PC-9 (cell line): Measurements from ENCODE around the gene ADPRM.

Source experiments
- EZH2 ChIP-seq: fragments of 200-600 bp; sonication (generic); IDR thresholded peaks from 2 replicates; pipeline ENCODE4 v1.8.0; 2017; ENCODE audit warnings: antibody characterized with exemption, low read depth
- TF ChIP-seq, protein P1 (sequence below): fragments of 200-600 bp; sonication (generic); conservative IDR thresholded peaks from 2 replicates; pipeline ENCODE4 v1.6.1; 2017; ENCODE audit warnings: mixed run types, antibody characterized with exemption, mild to moderate bottlenecking, moderate library complexity

DNA sequence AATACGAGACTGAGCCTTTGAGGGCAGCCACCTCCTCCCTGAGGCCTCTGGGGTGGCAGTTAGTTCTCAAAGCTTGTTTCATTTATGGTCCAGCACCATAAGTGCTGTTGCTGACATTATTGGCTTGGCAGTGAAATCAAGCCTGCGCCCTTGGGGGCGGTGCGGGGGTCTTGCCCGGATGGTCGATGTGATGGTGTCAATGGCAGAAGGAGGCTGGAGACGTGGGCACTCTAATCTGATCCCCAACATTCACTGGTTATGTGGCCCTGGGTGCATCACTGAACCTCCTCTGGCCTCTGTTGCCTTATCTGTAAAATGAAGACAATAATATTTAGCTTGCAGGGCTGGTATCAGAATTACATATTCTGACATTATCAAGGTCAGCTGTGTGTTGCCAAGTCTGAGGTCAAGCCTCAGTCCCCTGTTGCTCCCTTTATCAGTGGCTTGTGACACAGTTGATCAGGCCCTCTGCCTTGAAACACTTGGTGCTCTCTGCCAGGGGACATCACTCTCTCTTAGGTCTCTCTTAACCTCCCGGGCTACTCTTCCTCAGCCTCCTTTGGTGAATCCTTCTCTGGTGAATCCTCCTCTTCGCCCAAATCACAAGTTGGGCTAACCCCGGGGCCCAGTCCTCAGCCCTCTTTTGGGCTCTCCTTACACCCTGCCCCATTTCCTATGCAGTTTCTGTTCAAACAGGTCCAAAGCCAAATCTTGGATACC, 44.2 kb downstream of the ADPRM start:
- TF ChIP-seq, protein P1, sequence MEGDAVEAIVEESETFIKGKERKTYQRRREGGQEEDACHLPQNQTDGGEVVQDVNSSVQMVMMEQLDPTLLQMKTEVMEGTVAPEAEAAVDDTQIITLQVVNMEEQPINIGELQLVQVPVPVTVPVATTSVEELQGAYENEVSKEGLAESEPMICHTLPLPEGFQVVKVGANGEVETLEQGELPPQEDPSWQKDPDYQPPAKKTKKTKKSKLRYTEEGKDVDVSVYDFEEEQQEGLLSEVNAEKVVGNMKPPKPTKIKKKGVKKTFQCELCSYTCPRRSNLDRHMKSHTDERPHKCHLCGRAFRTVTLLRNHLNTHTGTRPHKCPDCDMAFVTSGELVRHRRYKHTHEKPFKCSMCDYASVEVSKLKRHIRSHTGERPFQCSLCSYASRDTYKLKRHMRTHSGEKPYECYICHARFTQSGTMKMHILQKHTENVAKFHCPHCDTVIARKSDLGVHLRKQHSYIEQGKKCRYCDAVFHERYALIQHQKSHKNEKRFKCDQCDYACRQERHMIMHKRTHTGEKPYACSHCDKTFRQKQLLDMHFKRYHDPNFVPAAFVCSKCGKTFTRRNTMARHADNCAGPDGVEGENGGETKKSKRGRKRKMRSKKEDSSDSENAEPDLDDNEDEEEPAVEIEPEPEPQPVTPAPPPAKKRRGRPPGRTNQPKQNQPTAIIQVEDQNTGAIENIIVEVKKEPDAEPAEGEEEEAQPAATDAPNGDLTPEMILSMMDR: no peak
- no peak for TF ChIP-seq EZH2
